PC-9 (cell line): ENCODE measurements around the gene UBALD2. TPM values are rescaled to one million over a fixed set of nuclear protein-coding genes. Genes with fewer than 3 reads are reported as not detected.

ENCODE experiments used
- BruUV-seq: library from RNA; stranded (reverse); fragments of 400-500 nt; replicated peaks from 2 replicates; lab custom pipeline; 2021; lab: Mats Ljungman, UMichigan
- CTCF ChIA-PET: fragments of 300-600 bp; sonication (Branson Sonifier 250); formaldehyde crosslinking; loops from one replicate; lab custom pipeline; 2022; ENCODE audit warnings: antibody characterized with exemption; lab: Charles Lee
- POLR2A ChIA-PET: fragments of 300-600 bp; sonication (Branson Sonifier 250); formaldehyde crosslinking; loops from one replicate; lab custom pipeline; 2022; ENCODE audit warnings: antibody characterized with exemption; ENCODE audit not compliant: unreplicated experiment; lab: Charles Lee
- DNase-seq, 2 experiments: peaks; one replicate each; pipeline versions ENCODE4 v3.0.0 to v3.0.0-alpha.2; 2015 to 2022; ENCODE audit warnings: mixed read lengths in 1 of 2
- H2AFZ ChIP-seq: fragments of 200-600 bp; sonication (generic); 2 replicates; pipeline ENCODE4 v1.8.1; 2017; ENCODE audit warnings: antibody characterized with exemption
- H3F3A ChIP-seq: fragments of 200-600 bp; sonication (generic); 2 replicates; pipeline ENCODE4 v1.8.1; 2017; ENCODE audit warnings: antibody characterized with exemption, mild to moderate bottlenecking, low read depth; ENCODE audit not compliant: insufficient read depth
- H3K27ac ChIP-seq: fragments of 200-600 bp; sonication (generic); 2 replicates; pipeline ENCODE4 v1.6.1; 2016; ENCODE audit warnings: mixed run types
- H3K27me3 ChIP-seq: fragments of 200-600 bp; sonication (generic); 2 replicates; pipeline ENCODE4 v1.6.1; 2016; ENCODE audit warnings: low read depth, mixed run types; ENCODE audit not compliant: insufficient read depth
- H3K36me3 ChIP-seq: fragments of 200-600 bp; sonication (generic); 2 replicates; pipeline ENCODE4 v1.6.1; 2016; ENCODE audit warnings: low read depth, mixed run types
- H3K4me1 ChIP-seq: fragments of 200-600 bp; sonication (generic); replicated peaks from 2 replicates; pipeline ENCODE4 v1.6.1; 2016; ENCODE audit warnings: mixed run types; ENCODE audit not compliant: insufficient read depth
- H3K4me2 ChIP-seq: fragments of 200-600 bp; sonication (generic); 2 replicates; pipeline ENCODE4 v1.6.1; 2017; ENCODE audit warnings: mixed run types
- H3K4me3 ChIP-seq: fragments of 200-600 bp; sonication (generic); 2 replicates; pipeline ENCODE4 v1.6.1; 2016; ENCODE audit warnings: mixed run types
- H3K79me2 ChIP-seq: fragments of 200-600 bp; sonication (generic); 2 replicates; pipeline ENCODE4 v1.6.1; 2017; ENCODE audit warnings: low read depth, mixed run types
- H3K9me2 ChIP-seq: fragments of 200-600 bp; sonication (generic); 2 replicates; pipeline ENCODE4 v1.8.1; 2017; ENCODE audit warnings: mild to moderate bottlenecking; ENCODE audit not compliant: insufficient read depth
- H3K9me3 ChIP-seq: fragments of 200-600 bp; sonication (generic); 2 replicates; pipeline ENCODE4 v1.8.1; 2016; ENCODE audit warnings: low read depth; ENCODE audit not compliant: insufficient read depth
- H4K20me1 ChIP-seq: fragments of 200-600 bp; sonication (generic); 2 replicates; pipeline ENCODE4 v1.8.1; 2017; ENCODE audit not compliant: insufficient read depth
- CTCF ChIP-seq: fragments of 200-600 bp; sonication (generic); conservative IDR thresholded peaks from 2 replicates; pipeline ENCODE4 v1.6.1; 2017; ENCODE audit warnings: mixed run types, antibody characterized with exemption, mild to moderate bottlenecking, moderate library complexity
- EZH2 ChIP-seq: fragments of 200-600 bp; sonication (generic); IDR thresholded peaks from 2 replicates; pipeline ENCODE4 v1.8.0; 2017; ENCODE audit warnings: antibody characterized with exemption, low read depth
- intact Hi-C: fragments of 100-400 bp; cut with micrococcal nuclease; formaldehyde crosslinking; loops from one replicate; pipeline ENCODE4 v1.10.0; 2022; ENCODE audit not compliant: unreplicated experiment
- total RNA-seq: library from RNA; stranded (reverse); gene quantifications from 2 replicates; pipeline ENCODE4 v1.2.3, GENCODE V29; 2021

Gene UBALD2
- total RNA-seq, 1 experiment from 2014 or later = 134 TPM

GRCh38 chr17:76246080-76247066 lies 18.8 kb upstream of the UBALD2 start:
- ChIA-PET POLR2A (interaction anchor here (0.5 to 0.6 kb wide), 2 partner anchors 137 to 224 kb away, joined by 4 read pairs; no protein-coding TSS in a partner anchor), CTCF (interaction anchor here (0.6 to 0.7 kb wide), 3 partner anchors 14 to 120 kb away, joined by 3 to 5 read pairs (median 5); no protein-coding TSS in a partner anchor)
- H3K4me3 ChIP-seq = no peak overlapping the region
- peak in 1 of 2 experiments; percentile 56 for DNase-seq
- no peaks in the 10 kb centered on the region for H3K27me3 ChIP-seq
- H3K36me3 ChIP-seq = no peaks in the 10 kb centered on the region
- no TSS peak for BruUV-seq
- no peaks in the 10 kb centered on the region for H3K9me2 ChIP-seq
- peaks cover 21% of the 10 kb centered on the region for H3F3A ChIP-seq
- no peaks in the 10 kb centered on the region for H3K9me3 ChIP-seq
- H2AFZ ChIP-seq = peak overlapping the region; percentile 41
- H3K4me1 ChIP-seq = peaks cover 36% of the 10 kb centered on the region
- no peaks in the 10 kb centered on the region for H3K79me2 ChIP-seq
- H3K4me2 ChIP-seq = peak overlapping the region; percentile 68
- H4K20me1 ChIP-seq = no peaks in the 10 kb centered on the region
- no peak for TF ChIP-seq EZH2
- intact Hi-C loops = no loop called here
- peak overlapping the region; percentile 36 for H3K27ac ChIP-seq

- Histone ChIP-seq H3K27ac (peak overlapping the region; percentile 36; the same call in 1 of the 2 replicates), H3K79me2 (no peaks in the 10 kb centered on the region), H3K9me3 (no peaks in the 10 kb centered on the region), H3K36me3 (no peaks in the 10 kb centered on the region), H3K4me3 (no peak overlapping the region), H3F3A (peaks cover 27% of the 10 kb centered on the region), H4K20me1 (no peaks in the 10 kb centered on the region), H3K9me2 (no peaks in the 10 kb centered on the region), H3K4me1 (peaks cover 33% of the 10 kb centered on the region), H2AFZ (no peak overlapping the region), H3K27me3 (no peaks in the 10 kb centered on the region), H3K4me2 (no peak overlapping the region)
- POLR2A ChIA-PET = no interaction called here
- no TSS peak for BruUV-seq
- CTCF ChIA-PET = no interaction called here
- intact Hi-C loops = no loop called here
- TF ChIP-seq EZH2 (no peak), CTCF (no peak)
- DNase-seq = no peak
Measured at GRCh38 chr17:76247304-76247703, 17.8 kb upstream of the UBALD2 start.

- no peak overlapping the region for H3K4me3 ChIP-seq
- ChIA-PET CTCF (no interaction called here), POLR2A (no interaction called here)
- H3F3A ChIP-seq = peaks cover 36% of the 10 kb centered on the region
- intact Hi-C loops = no loop called here
- no peak for DNase-seq
- H4K20me1 ChIP-seq = no peaks in the 10 kb centered on the region
- TF ChIP-seq EZH2 (no peak), CTCF (no peak; the same call in 1 of the 2 replicates)
- no peak overlapping the region for H3K27ac ChIP-seq
- no peaks in the 10 kb centered on the region for H3K27me3 ChIP-seq
- BruUV-seq = no TSS peak
- H3K4me2 ChIP-seq = no peak overlapping the region
- H3K79me2 ChIP-seq = no peaks in the 10 kb centered on the region
- no peaks in the 10 kb centered on the region for H3K9me3 ChIP-seq
- H3K9me2 ChIP-seq = no peaks in the 10 kb centered on the region
- no peak overlapping the region for H2AFZ ChIP-seq
- no peaks in the 10 kb centered on the region for H3K36me3 ChIP-seq
- H3K4me1 ChIP-seq = peaks cover 42% of the 10 kb centered on the region
Measured at GRCh38 chr17:76248013-76248782, 16.9 kb upstream of the UBALD2 start.
